HG03565 (cell line): ENCODE data around the gene TRIM16.
"Not testable (repeated sequence)": the region's sequence is repeated elsewhere in the genome, so short reads cannot be mapped to it uniquely, and the experiment has no call there.

Source experiments
- ATAC-seq: cut with Tn5 transposase; IDR thresholded peaks from one replicate; pipeline ENCODE4 v1.9.1; 2021; ENCODE audit warnings: mild to moderate bottlenecking, moderate library complexity; ENCODE audit not compliant: unreplicated experiment

Gene TRIM16

GRCh38 chr17:15619331-15620058 is 64.6 kb downstream of the TRIM16 start, which contains the start of gene FBXW10B:
FBXW10B (minus strand) TSS chr17:15619704; CDS start chr17:15619512, 192 bp downstream.
- ATAC-seq = not testable (repeated sequence)

DNA sequence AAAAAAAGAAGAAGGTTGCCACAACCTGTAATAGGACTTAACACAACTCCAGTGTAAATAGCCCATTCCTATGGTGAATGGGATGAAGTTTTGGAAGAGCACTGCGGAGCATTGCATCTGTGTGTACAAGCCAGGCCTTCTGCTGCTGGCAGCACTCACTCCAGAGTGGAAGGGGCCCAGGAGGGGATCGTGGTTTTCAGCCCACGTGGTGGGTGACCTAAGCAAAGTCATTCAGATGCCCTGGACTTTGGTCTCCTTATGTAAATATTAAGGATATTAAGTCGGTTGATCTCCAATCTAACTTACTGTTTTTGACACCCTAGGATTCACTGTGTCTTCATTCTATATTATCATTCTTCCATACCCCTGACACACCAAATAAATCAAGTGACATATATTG is 67.3 kb downstream of the TRIM16 start:
- ATAC-seq = not testable (repeated sequence)

DNA sequence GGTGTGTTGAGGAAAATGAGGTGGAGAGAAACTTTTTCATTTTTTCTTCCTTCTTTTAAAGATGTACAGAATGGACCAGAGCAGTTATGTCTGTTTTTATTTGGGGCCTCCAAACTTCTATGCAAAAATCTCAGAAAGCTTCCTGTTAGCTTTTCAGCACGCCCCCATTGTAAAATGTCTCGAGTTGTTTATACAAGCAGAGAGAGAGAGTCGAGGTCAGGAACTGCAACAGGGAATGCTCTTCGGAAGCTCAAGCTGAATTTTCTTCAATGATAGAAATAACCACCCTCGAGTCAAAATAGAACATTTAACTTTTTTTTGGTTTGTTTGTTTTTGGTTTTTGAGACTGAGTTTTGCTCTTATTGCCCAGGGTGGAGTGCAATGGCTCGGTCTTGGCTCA is 68.3 kb downstream of the TRIM16 start:
- not testable (repeated sequence) for ATAC-seq

DNA sequence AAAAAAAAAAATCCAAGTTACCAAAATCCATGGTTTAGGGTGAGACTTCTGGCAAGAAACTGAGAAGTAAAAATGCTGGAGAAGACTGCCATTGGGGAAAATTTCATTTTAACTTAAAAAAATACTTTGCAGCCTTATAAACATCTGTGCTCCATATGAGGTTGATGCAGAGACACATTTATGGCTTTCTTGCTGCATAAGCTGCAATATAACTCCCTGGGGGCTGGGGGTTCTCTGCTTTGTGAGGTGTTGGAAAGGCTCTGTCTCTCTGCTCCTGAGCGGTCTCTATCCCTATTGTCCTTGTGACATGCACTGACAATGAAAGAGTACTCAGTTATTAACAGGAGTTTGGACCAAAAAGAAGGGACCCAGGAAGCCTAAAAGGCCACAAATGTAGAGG is 71.0 kb downstream of the TRIM16 start:
- ATAC-seq = not testable (repeated sequence)

- ATAC-seq = not testable (repeated sequence)
These were observed 91.2 kb downstream of the TRIM16 start for GRCh38 chr17:15592960-15593359.

DNA sequence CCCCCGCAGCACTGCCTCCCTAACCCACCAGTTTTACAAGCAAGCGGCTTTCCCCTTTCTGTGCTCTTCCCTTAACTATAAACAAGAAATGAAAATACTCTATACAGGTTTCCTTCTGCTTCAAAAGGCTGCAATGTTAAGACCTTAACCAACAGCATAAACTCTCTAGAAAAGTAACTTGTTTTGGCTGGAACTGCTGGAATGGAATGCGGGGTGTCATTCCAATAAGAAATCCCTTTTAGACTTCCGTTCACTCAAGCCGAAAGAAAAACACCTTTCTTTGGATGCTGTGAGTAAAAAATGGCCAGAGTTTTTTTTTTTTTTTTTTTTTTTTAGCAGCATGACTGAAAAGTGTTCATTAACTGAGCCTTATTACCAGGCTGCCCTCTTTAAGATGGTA is 92.1 kb downstream of the TRIM16 start:
- ATAC-seq = not testable (repeated sequence)

GRCh38 chr17:15590844-15591243 is 93.3 kb downstream of the TRIM16 start:
- not testable (repeated sequence) for ATAC-seq

- peak; percentile 79 for ATAC-seq
These were observed 94.3 kb downstream of the TRIM16 start for GRCh38 chr17:15589544-15590536.

- not testable (repeated sequence) for ATAC-seq
These were observed 96.1 kb downstream of the TRIM16 start for GRCh38 chr17:15588017-15588416.

- ATAC-seq = not testable (repeated sequence)
These were observed 100.8 kb downstream of the TRIM16 start for GRCh38 chr17:15583313-15583712.

DNA sequence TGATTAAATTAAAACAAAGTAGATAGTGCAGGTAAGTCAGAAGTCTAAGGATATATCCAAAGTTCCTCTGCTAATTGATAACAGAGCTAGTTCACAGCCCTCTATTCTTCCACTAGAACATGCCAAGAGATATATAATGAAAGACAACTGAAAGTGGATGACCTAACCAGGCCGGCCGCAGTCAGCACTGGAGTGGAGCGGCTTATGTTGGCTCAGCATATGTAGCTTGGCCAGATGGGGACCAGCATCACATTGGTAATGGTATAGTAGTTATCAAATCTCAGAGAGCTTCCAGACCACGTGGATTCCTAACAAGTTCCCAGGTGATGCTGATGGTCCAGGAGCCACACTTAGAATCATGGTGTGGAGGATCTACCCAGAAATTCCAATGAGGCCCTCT is 102.6 kb downstream of the TRIM16 start:
- not testable (repeated sequence) for ATAC-seq
